Thyroid gland (tissue), 4 donors: ENCODE data around the gene PLXNA3. TPM values are rescaled to one million over a fixed set of nuclear protein-coding genes. Genes with fewer than 3 reads are reported as not detected.

Source experiments
- DNase-seq, 2 donors: peaks; one replicate each; pipeline ENCODE4 v3.0.0-alpha.2; 2019
- H3K27ac ChIP-seq, 3 donors: fragments of 200-600 bp; sonication (generic); 1 replicate in 2 of 3; 2 replicates in 1 of 3; pipeline ENCODE4 v1.5.1; 2016 to 2019; ENCODE audit warnings: mild to moderate bottlenecking in 1 of 3, moderate library complexity in 1 of 3
- H3K27me3 ChIP-seq: fragments of 200-600 bp; sonication (generic); one replicate; pipeline ENCODE4 v1.5.1; 2019
- H3K36me3 ChIP-seq, 2 donors: fragments of 200-600 bp; sonication (generic); one replicate each; pipeline ENCODE4 v1.5.1; 2016 to 2019
- H3K4me1 ChIP-seq, 2 donors: fragments of 200-600 bp; sonication (generic); one replicate each; pipeline ENCODE4 v1.5.1; 2017 to 2019
- H3K4me3 ChIP-seq, 3 donors: fragments of 200-600 bp; sonication (generic); replicated peaks in 1 of 3; 1 replicate in 2 of 3; 2 replicates in 1 of 3; pipeline ENCODE4 v1.5.1; 2016; ENCODE audit warnings: mild to moderate bottlenecking in 1 of 3
- H3K9me3 ChIP-seq: fragments of 200-600 bp; sonication (generic); one replicate; pipeline ENCODE4 v1.5.1; 2017
- POLR2A ChIP-seq, 2 donors: fragments of 450-650 bp; IDR thresholded peaks; one replicate each; pipeline ENCODE4 v1.6.1; 2017; ENCODE audit warnings: antibody characterized with exemption in 2 of 2, mild to moderate bottlenecking in 2 of 2, moderate library complexity in 1 of 2
- WGBS, 2 donors: methylation state at CpG; one replicate each; pipeline ENCODE4 v1.1.5; 2017; 5-methylcytosine and 5-hydroxymethylcytosine counted together
- intact Hi-C: fragments of 100-400 bp; cut with DNase I; formaldehyde crosslinking; loops from one replicate; pipeline ENCODE4 v1.15.1; 2023
- total RNA-seq, 4 donors: library from RNA; depleted of rRNA; stranded (reverse); fragments of >200 nt; gene quantifications; one replicate each; pipeline ENCODE4 v1.2.3, GENCODE V29; 2016
- TF ChIP-seq, protein P1 (sequence below), 6 experiments: fragments of 200-600 bp in 3 of 6; fragments of 450-650 bp in 3 of 6; sonication (generic) in 3 of 6; IDR thresholded peaks; one replicate each; pipeline ENCODE4 v1.5.1; 2016 to 2019; ENCODE audit warnings: antibody characterized with exemption in 6 of 6, mild to moderate bottlenecking in 2 of 6, inconsistent platforms in 1 of 6, moderate library complexity in 1 of 6

The PLXNA3 gene
- total RNA-seq, 4 donors from 2014 or later = 3.9 to 20.7 (median 14.1) TPM

DNA sequence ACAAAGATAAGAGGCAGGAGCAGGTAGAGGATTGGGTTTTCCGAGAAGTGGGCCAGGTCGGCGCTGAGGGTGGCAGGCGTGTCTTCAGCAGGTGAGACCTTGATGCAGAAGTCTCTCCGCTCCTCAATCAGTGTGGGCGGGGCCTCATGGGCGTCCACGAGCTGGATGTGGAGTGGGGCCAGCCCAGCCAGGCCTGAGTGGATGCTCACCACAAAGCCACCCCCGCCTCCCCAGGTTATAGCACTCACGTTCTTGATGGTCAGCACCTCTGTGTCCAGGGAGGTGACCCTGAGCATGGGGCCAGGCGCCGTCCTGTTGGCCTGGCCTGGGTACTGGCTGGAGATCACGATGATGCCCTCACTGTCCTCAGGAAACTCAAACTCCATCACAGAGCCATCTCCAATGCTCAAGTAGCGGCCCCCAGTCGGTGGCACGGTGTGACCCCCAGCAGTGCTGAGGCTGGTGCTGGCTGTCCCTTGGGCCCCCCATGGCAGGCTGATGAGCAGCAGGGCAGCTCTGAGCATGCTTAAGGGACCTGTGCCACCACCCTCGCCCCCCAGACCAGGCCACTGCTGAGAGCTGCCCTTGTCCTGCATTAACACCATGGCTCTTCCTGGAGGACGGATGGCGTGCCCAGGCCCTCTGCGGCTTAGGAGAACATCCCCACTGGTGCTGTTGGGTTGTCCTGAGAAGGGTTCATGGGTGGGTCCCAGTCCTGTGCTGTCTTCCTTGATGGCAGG is 30.4 kb downstream of the PLXNA3 start:
- Histone ChIP-seq H3K9me3 (no peaks in the 10 kb centered on the region), H3K36me3 (no peaks in the 10 kb centered on the region), H3K27me3 (no peaks in the 10 kb centered on the region), H3K4me1 (peaks cover 0 to 13% of the 10 kb centered on the region in 2 donors), H3K4me3 (no peak overlapping the region), H3K27ac (no peak overlapping the region)
- no peak for DNase-seq
- no CpG with 5 or more reads among the region's 20 CpGs for WGBS, 2 donors
- TF ChIP-seq, protein P1, sequence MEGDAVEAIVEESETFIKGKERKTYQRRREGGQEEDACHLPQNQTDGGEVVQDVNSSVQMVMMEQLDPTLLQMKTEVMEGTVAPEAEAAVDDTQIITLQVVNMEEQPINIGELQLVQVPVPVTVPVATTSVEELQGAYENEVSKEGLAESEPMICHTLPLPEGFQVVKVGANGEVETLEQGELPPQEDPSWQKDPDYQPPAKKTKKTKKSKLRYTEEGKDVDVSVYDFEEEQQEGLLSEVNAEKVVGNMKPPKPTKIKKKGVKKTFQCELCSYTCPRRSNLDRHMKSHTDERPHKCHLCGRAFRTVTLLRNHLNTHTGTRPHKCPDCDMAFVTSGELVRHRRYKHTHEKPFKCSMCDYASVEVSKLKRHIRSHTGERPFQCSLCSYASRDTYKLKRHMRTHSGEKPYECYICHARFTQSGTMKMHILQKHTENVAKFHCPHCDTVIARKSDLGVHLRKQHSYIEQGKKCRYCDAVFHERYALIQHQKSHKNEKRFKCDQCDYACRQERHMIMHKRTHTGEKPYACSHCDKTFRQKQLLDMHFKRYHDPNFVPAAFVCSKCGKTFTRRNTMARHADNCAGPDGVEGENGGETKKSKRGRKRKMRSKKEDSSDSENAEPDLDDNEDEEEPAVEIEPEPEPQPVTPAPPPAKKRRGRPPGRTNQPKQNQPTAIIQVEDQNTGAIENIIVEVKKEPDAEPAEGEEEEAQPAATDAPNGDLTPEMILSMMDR (IDR thresholded peaks at IDR 0.05) = no peak
- TF ChIP-seq POLR2A (IDR thresholded peaks at IDR 0.05) = no peak
- intact Hi-C loops = loop anchor here (5.0 kb wide), 1 partner anchor 51 kb away; the partner anchor contains the start of gene GDI1

- no peak overlapping the region for H3K4me3 ChIP-seq
- WGBS, 2 donors = 90 to 100% methylated on average over 1 to 2 of the region's 4 CpGs
- no peak for TF ChIP-seq POLR2A (IDR thresholded peaks at IDR 0.05)
- TF ChIP-seq, protein P1 (IDR thresholded peaks at IDR 0.05) = no peak
- peaks cover 0 to 13% of the 10 kb centered on the region in 2 donors for H3K4me1 ChIP-seq
- no peaks in the 10 kb centered on the region for H3K36me3 ChIP-seq
- no peak for DNase-seq
- no peaks in the 10 kb centered on the region for H3K27me3 ChIP-seq
- intact Hi-C loops = loop anchor here (5.0 kb wide), 1 partner anchor 52 kb away; the partner anchor contains the start of gene GDI1
- no peak overlapping the region for H3K27ac ChIP-seq
- no peaks in the 10 kb centered on the region for H3K9me3 ChIP-seq
These were observed 31.1 kb downstream of the PLXNA3 start for GRCh38 chrX:154489182-154489581.

GRCh38 chrX:154490021-154490413 is 31.9 kb downstream of the PLXNA3 start:
- intact Hi-C loops = no loop called here

DNA sequence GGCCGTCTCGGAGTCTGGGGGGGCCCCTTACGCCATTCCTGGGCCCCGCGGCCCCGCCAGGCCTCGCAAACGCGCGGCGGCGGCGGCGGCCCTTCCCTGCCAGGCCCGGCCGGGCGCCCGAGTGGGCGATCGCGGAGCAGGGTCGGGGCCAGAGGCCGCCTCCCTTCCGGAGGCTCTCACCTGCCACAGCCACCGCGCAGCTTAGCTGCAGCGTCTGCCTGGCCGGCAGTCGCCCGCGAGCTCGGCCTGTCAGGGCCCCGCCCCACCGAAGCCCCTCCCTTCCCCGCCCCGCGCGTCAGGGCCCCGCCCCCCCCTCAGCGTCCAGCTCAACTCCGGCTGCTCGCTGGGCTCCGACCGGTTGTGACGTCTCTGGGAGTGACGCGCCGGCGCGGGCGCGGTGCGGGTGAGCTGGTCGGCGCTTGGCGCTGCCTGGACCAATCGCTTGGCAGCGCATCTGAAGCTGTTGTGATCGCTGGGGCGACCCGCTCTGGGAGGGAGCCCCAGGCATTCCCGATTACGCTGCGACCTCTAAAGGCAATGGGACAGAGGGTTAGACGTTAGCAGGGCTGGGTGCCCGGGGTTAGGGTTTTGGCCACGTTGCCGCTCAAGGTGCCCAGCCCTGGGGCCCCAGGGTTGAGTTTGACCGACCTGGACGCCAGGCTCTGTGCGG is 32.5 kb downstream of the PLXNA3 start, which contains the start of gene SLC10A3:
TSS of gene SLC10A3 (minus strand) at position 216 of the 670 bp plus-strand sequence. CDS start 1,689 bp downstream, outside the sequence.
- peaks cover 0 to 2% of the 10 kb centered on the region in 2 donors for H3K4me1 ChIP-seq
- DNase-seq = peak; percentile 92
- WGBS, 2 donors = 0% methylated on average over 1 to 2 of the region's 71 CpGs
- H3K9me3 ChIP-seq = no peaks in the 10 kb centered on the region
- intact Hi-C loops = no loop called here
- H3K27ac ChIP-seq = peak within 1 kb of the TSS; percentile 76 to 89 (median 89)
- no peaks in the 10 kb centered on the region for H3K36me3 ChIP-seq
- H3K4me3 ChIP-seq = peak within 1 kb of the TSS; percentile 26 to 56 (median 32)
- H3K27me3 ChIP-seq = no peaks in the 10 kb centered on the region
- TF ChIP-seq POLR2A (IDR thresholded peaks at IDR 0.05) = peak; percentile 71 to 84
- TF ChIP-seq, protein P1 (IDR thresholded peaks at IDR 0.05) = peak in 1 of 6 experiments; percentile 17

More at GRCh38 chrX:154490021-154490413, 31.9 kb downstream of the PLXNA3 start:
- no peak for TF ChIP-seq POLR2A (IDR thresholded peaks at IDR 0.05)
- peak; percentile 25 to 27 for DNase-seq
- H3K4me1 ChIP-seq = peaks cover 0 to 7% of the 10 kb centered on the region in 2 donors
- H3K27ac ChIP-seq = peak overlapping the region; percentile 59 to 89 (median 70)
- H3K9me3 ChIP-seq = no peaks in the 10 kb centered on the region
- H3K27me3 ChIP-seq = no peaks in the 10 kb centered on the region
- H3K36me3 ChIP-seq = no peaks in the 10 kb centered on the region
- peak overlapping the region; percentile 26 to 56 (median 32) for H3K4me3 ChIP-seq
- 17% methylated on average over 1 of the region's 19 CpGs; no CpG with 5 or more reads in 1 of the 2 donors for whole genome bisulfite sequencing, 2 donors

- no peak for DNase-seq
- intact Hi-C loops = no loop called here
These were observed 36.6 kb downstream of the PLXNA3 start for GRCh38 chrX:154494715-154495114.

More at GRCh38 chrX:154494715-154495114, 36.6 kb downstream of the PLXNA3 start:
- Histone ChIP-seq H3K27ac (no peak overlapping the region), H3K27me3 (no peaks in the 10 kb centered on the region), H3K4me1 (no peaks in the 10 kb centered on the region), H3K36me3 (no peaks in the 10 kb centered on the region), H3K4me3 (no peak overlapping the region), H3K9me3 (no peaks in the 10 kb centered on the region)
- WGBS, 2 donors = 80 to 100% methylated on average over 1 to 2 of the region's 3 CpGs
- TF ChIP-seq, protein P1 (IDR thresholded peaks at IDR 0.05) = no peak
- no peak for TF ChIP-seq POLR2A (IDR thresholded peaks at IDR 0.05)
